Uterus (tissue), 2 donors: ENCODE measurements around the gene DCUN1D1.

ENCODE experiments used
- POLR2A ChIP-seq, 2 donors: fragments of 450-650 bp; IDR thresholded peaks; one replicate each; pipeline ENCODE4 v1.6.1; 2016; ENCODE audit warnings: antibody characterized with exemption in 2 of 2, mild to moderate bottlenecking in 1 of 2, moderate library complexity in 1 of 2
- TF ChIP-seq, protein P1 (sequence below), 4 experiments: fragments of 200-600 bp in 2 of 4; fragments of 450-650 bp in 2 of 4; sonication (generic) in 2 of 4; IDR thresholded peaks; one replicate each; pipeline ENCODE4 v1.5.1; 2016 to 2019; ENCODE audit warnings: antibody characterized with exemption in 4 of 4, mild to moderate bottlenecking in 2 of 4, moderate library complexity in 1 of 4

DNA sequence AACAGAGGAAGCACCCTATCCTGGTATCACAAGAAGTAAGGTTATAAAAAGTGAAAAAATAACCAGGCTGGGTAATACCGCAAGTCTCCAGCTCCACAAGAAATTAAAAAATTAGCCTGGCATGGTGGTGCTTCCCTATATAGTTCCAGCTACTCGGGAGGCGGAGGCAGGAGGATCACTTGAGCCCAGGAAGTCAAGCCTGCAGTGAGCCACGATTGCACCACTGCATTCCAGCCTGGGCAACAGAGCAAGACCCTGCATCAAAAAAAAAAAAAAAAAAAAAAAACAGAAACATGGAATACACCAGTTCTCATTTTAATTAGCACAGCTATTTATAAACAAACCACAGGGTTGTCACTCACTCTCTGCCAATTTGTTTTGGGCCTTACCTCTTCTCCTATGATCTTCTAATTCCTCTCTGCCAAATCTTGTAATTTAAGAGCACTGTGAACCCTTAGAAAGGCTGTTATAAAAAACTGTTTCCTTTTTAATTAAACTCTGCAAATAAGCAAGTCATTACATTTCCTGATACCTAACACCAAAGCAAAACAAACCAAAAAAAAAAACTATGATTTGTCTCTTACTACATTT is 22.6 kb downstream of the DCUN1D1 start:
- TF ChIP-seq, protein P1, sequence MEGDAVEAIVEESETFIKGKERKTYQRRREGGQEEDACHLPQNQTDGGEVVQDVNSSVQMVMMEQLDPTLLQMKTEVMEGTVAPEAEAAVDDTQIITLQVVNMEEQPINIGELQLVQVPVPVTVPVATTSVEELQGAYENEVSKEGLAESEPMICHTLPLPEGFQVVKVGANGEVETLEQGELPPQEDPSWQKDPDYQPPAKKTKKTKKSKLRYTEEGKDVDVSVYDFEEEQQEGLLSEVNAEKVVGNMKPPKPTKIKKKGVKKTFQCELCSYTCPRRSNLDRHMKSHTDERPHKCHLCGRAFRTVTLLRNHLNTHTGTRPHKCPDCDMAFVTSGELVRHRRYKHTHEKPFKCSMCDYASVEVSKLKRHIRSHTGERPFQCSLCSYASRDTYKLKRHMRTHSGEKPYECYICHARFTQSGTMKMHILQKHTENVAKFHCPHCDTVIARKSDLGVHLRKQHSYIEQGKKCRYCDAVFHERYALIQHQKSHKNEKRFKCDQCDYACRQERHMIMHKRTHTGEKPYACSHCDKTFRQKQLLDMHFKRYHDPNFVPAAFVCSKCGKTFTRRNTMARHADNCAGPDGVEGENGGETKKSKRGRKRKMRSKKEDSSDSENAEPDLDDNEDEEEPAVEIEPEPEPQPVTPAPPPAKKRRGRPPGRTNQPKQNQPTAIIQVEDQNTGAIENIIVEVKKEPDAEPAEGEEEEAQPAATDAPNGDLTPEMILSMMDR (IDR thresholded peaks at IDR 0.05): no peak
- no peak for TF ChIP-seq POLR2A (IDR thresholded peaks at IDR 0.05)
